CD4-positive, alpha-beta T cell treated with Interleukin-15 for 1 hour (primary cell): ENCODE results near the gene PRR7.
"Not testable (repeated sequence)": the region's sequence is repeated elsewhere in the genome, so short reads cannot be mapped to it uniquely, and the experiment has no call there.

ENCODE experiments used
- DNase-seq: peaks from one replicate; pipeline ENCODE4 v3.0.0-alpha.2; 2020

PRR7 gene

GRCh38 chr5:177446200-177447065 is at the start of gene PRR7:
Gene PRR7, plus strand, starts transcription at chr5:177446814. Its CDS starts 8,254 bp downstream, at chr5:177455068.
- DNase-seq, result peak; percentile 76

- no peak for DNase-seq
Observed at GRCh38 chr5:177397875-177398390, 48.7 kb upstream of the PRR7 start.

GRCh38 chr5:177399997-177400868 is 46.4 kb upstream of the PRR7 start, which contains the start of gene PFN3:
Gene PFN3, minus strand, starts transcription at chr5:177400661. Its CDS starts 85 bp downstream, at chr5:177400576.
- no peak for DNase-seq

GRCh38 chr5:177402271-177403043 is 44.2 kb upstream of the PRR7 start:
- peak; percentile 66 for DNase-seq

GRCh38 chr5:177403102-177403791 is 43.4 kb upstream of the PRR7 start:
- DNase-seq, result peak; percentile 61

- peak; percentile 90 for DNase-seq
Observed at GRCh38 chr5:177403792-177404640, 42.6 kb upstream of the PRR7 start.

- DNase-seq, result no peak
Observed at GRCh38 chr5:177404641-177405179, 41.9 kb upstream of the PRR7 start.

- no peak for DNase-seq
Observed at GRCh38 chr5:177405312-177405711, 41.3 kb upstream of the PRR7 start.

GRCh38 chr5:177405805-177406204 is 40.8 kb upstream of the PRR7 start:
- DNase-seq, result peak; percentile 75

GRCh38 chr5:177409043-177409801 is 37.4 kb upstream of the PRR7 start, which contains the start of gene F12:
Gene F12, minus strand, starts transcription at chr5:177409564. Its CDS starts 37 bp downstream, at chr5:177409527.
- no peak for DNase-seq

GRCh38 chr5:177410575-177410974 is 36.0 kb upstream of the PRR7 start:
- DNase-seq, result no peak

- DNase-seq, result no peak
Observed at GRCh38 chr5:177412603-177413233, 33.9 kb upstream of the PRR7 start.

- no peak for DNase-seq
Observed at GRCh38 chr5:177414481-177414880, 32.1 kb upstream of the PRR7 start.

GRCh38 chr5:177417081-177417480 is 29.5 kb upstream of the PRR7 start:
- not testable (repeated sequence) for DNase-seq

- DNase-seq, result no peak
Observed at GRCh38 chr5:177419046-177419445, 27.6 kb upstream of the PRR7 start.

GRCh38 chr5:177420472-177420871 is 26.1 kb upstream of the PRR7 start:
- DNase-seq, result not testable (repeated sequence)

- DNase-seq, result no peak
Observed at GRCh38 chr5:177421062-177421798, 25.4 kb upstream of the PRR7 start.

GRCh38 chr5:177423671-177424070 is 22.9 kb upstream of the PRR7 start:
- no peak for DNase-seq
